ENCODE data around the gene ZFR2. TPM values are rescaled to one million over a fixed set of nuclear protein-coding genes. Genes with fewer than 3 reads are reported as not detected.

Gene ZFR2
- total RNA-seq (under 1 TPM in 4 of 7 donors, not detected in 3; 0.13 to 0.92 (median 0.47) TPM), polyA plus RNA-seq (under 1 TPM; 0.11 to 0.43 (median 0.26) TPM)
- long read RNA-seq, donor 1, partial matches to known transcripts, result 0 of 9 reads
- long read RNA-seq, donor 1, other reads (novel, unspliced or antisense), result 9 of 9 reads
- long read RNA-seq, donor 2, result 0 reads

DNA sequence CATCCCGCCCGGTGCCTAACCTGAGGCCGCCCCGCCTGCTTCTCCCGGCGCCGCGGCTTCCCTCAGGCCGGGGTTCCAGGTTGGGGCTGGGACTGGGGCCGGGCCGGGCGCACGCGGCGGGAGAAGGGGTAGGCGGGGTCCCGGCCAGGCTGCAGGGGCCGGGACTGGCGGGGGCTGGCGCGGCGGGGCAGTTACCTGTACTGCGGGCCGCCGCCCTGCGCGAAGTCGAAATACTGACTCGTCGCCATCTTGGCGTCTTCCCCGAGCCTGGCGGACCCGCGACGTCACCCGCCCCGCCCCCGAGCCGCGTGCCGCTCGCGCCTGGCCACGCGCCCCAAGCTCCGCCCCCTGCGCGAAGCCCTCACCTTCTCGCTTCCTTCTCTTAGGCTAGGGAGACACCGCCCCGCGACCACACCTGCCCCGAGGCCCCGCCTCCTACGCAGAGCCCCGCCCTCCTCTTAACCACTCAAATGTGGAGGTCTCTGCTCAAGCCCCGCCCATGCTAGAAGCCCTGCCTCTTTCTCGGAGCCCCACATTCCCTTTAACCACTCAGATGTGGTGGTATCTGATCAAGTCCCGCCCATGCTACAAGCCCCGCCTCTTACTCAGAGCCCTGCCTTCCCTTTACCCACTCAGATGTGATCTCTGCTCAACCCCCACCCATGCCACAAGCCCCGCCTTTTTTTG, at the start of gene ZFR2:
ZFR2 (minus strand) TSS at position 269 of the 687 bp plus-strand sequence; CDS start at position 248, 21 bp downstream.
- Histone ChIP-seq H3K4me3 (peak within 1 kb of the TSS in 3 of 8 donors; percentile 6 to 48 (median 16)), H3K27ac (no peak within 1 kb of the TSS), H3K4me1 (peaks cover 0 to 7% (median 2%) of the 10 kb centered on the region in 6 donors), H3K27me3 (replicated peaks in 1 of 7) (peaks cover 12 to 75% (median 39%) of the 10 kb centered on the region in 7 donors), H3K9me3 (peaks cover 0 to 8% (median 0%) of the 10 kb centered on the region in 8 donors), H3K36me3 (no peaks in the 10 kb centered on the region)
- intact Hi-C loops (cut with DNase I; ENCODE audit: low total_unique reads), result no loop called here
- 15 to 31% (median 15%) methylated on average over 24 to 62 of the region's 62 CpGs for WGBS, 5 donors
- DNase-seq, result no peak
- TF ChIP-seq POLR2A (IDR thresholded peaks at IDR 0.05) (no peak), POLR2AphosphoS5 (IDR thresholded peaks at IDR 0.05) (no peak)
- TF ChIP-seq, protein P1, sequence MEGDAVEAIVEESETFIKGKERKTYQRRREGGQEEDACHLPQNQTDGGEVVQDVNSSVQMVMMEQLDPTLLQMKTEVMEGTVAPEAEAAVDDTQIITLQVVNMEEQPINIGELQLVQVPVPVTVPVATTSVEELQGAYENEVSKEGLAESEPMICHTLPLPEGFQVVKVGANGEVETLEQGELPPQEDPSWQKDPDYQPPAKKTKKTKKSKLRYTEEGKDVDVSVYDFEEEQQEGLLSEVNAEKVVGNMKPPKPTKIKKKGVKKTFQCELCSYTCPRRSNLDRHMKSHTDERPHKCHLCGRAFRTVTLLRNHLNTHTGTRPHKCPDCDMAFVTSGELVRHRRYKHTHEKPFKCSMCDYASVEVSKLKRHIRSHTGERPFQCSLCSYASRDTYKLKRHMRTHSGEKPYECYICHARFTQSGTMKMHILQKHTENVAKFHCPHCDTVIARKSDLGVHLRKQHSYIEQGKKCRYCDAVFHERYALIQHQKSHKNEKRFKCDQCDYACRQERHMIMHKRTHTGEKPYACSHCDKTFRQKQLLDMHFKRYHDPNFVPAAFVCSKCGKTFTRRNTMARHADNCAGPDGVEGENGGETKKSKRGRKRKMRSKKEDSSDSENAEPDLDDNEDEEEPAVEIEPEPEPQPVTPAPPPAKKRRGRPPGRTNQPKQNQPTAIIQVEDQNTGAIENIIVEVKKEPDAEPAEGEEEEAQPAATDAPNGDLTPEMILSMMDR (IDR thresholded peaks at IDR 0.05 in 8 of 11, conservative IDR thresholded peaks at IDR 0.05 in 3 of 11), result no peak

DNA sequence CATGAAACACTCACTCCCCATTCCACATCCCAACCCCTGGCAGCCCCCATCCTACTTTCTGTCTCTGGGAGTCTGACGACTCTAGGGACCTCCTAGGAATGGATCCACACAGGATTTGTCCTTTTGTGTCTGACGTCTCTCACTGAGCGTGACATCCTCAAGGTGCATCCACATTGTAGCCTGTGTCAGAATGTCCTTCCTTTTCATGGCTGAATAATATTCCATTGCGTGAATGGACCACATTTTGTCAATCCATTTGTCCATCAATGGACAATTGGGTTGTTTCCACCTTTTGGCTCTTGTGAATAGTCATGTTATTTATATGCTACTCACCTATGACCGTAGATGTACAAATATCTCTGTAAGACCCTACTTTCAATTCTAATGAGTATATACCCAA, 47.2 kb upstream of the ZFR2 start:
- no peak overlapping the region for H3K4me3 ChIP-seq
- no peaks in the 10 kb centered on the region for H3K36me3 ChIP-seq
- no peaks in the 10 kb centered on the region for H3K4me1 ChIP-seq
- H3K27ac ChIP-seq, result no peak overlapping the region
- peaks cover 0 to 13% (median 0%) of the 10 kb centered on the region in 7 donors for H3K27me3 ChIP-seq (replicated peaks in 1 of 7)
- WGBS, 5 donors, result 88 to 96% (median 92%) methylated on average over 5 of the region's 5 CpGs
- intact Hi-C loops (cut with DNase I; ENCODE audit: low total_unique reads), result no loop called here
- TF ChIP-seq POLR2AphosphoS5 (IDR thresholded peaks at IDR 0.05) (no peak), POLR2A (IDR thresholded peaks at IDR 0.05) (no peak)
- TF ChIP-seq, protein P1 (IDR thresholded peaks at IDR 0.05 in 8 of 11, conservative IDR thresholded peaks at IDR 0.05 in 3 of 11), result no peak
- DNase-seq, result no peak
- H3K9me3 ChIP-seq, result peaks cover 0 to 13% (median 7%) of the 10 kb centered on the region in 8 donors

DNA sequence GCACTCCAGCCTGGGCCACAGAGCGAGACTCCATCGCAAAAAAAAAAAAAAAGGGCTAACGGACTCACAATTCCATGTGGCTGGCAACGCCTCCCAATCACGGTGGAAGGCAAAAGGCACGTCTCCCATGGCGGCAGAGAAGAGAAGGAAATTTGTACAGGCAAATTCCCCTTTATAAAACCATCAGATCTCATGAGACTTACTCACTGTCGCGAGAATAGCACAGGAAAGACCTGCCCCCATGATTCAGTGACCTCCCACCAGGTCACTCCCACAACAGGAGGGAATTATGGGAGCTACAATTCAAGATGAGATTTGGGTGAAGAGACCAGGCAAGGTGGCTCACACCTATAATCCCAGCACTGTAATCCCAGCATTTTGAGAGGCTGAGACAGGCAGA, 45.4 kb upstream of the ZFR2 start:
- H3K4me1 ChIP-seq, result no peaks in the 10 kb centered on the region
- intact Hi-C loops (cut with DNase I; ENCODE audit: low total_unique reads), result no loop called here
- no peaks in the 10 kb centered on the region for H3K36me3 ChIP-seq
- peaks cover 0 to 7% (median 0%) of the 10 kb centered on the region in 7 donors for H3K27me3 ChIP-seq (replicated peaks in 1 of 7)
- no peak overlapping the region for H3K27ac ChIP-seq
- WGBS, 5 donors, result 75 to 88% (median 78%) methylated on average over 7 to 9 of the region's 9 CpGs
- no peak for DNase-seq
- TF ChIP-seq POLR2AphosphoS5 (IDR thresholded peaks at IDR 0.05), result no peak
- TF ChIP-seq, protein P1 (IDR thresholded peaks at IDR 0.05 in 8 of 11, conservative IDR thresholded peaks at IDR 0.05 in 3 of 11), result no peak
- TF ChIP-seq POLR2A (IDR thresholded peaks at IDR 0.05), result no peak
- peaks cover 3 to 21% (median 16%) of the 10 kb centered on the region in 8 donors for H3K9me3 ChIP-seq
- H3K4me3 ChIP-seq, result no peak overlapping the region

DNA sequence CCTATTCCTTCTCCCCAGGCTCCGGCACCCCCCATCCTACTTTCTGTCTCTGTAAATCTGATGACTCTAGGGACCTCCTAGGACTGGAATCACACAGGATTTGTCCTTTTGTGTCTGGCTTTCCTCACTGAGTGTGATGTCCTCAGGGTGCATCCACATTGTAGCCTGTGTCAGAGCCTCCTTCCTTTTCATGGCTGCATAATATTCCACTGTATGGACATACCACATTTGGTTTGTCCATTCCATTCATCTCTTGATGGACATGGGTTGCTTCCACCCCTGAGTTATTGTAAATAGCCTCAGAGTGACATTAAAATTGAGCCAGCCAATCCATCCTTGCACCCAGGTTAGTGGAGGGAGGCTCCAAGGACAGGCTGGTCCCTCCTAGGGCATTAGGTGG, 41.3 kb upstream of the ZFR2 start:
- Histone ChIP-seq H3K36me3 (no peaks in the 10 kb centered on the region), H3K4me3 (no peak overlapping the region), H3K27ac (no peak overlapping the region), H3K4me1 (no peaks in the 10 kb centered on the region), H3K27me3 (replicated peaks in 1 of 7) (peaks cover 0 to 10% (median 0%) of the 10 kb centered on the region in 7 donors), H3K9me3 (peaks cover 3 to 18% (median 16%) of the 10 kb centered on the region in 8 donors)
- no peak for DNase-seq
- 90 to 100% (median 100%) methylated on average over 1 of the region's 1 CpG for WGBS, 5 donors
- intact Hi-C loops (cut with DNase I; ENCODE audit: low total_unique reads), result no loop called here
- no peak for TF ChIP-seq POLR2A (IDR thresholded peaks at IDR 0.05)
- no peak for TF ChIP-seq POLR2AphosphoS5 (IDR thresholded peaks at IDR 0.05)
- TF ChIP-seq, protein P1 (IDR thresholded peaks at IDR 0.05 in 8 of 11, conservative IDR thresholded peaks at IDR 0.05 in 3 of 11), result no peak

Measured in spleen (tissue), 13 donors.